Panc1 (cell line): ENCODE results near the gene MCOLN1. TPM values are rescaled to one million over a fixed set of nuclear protein-coding genes. Genes with fewer than 3 reads are reported as not detected.

ENCODE experiments used
- ATAC-seq: fragments of 200-7000 bp; cut with Tn5 transposase; 2 replicates; pipeline ENCODE4 v1.9.1; 2020; ENCODE audit warnings: mild to moderate bottlenecking, moderate library complexity
- BruUV-seq: library from RNA; stranded (reverse); fragments of 400-500 nt; replicated peaks from 2 replicates; lab custom pipeline; 2021; lab: Mats Ljungman, UMichigan
- CTCF ChIA-PET: fragments of 300-600 bp; sonication (Branson Sonifier 250); formaldehyde crosslinking; loops from one replicate; lab custom pipeline; 2022; ENCODE audit warnings: antibody characterized with exemption; lab: Charles Lee
- POLR2A ChIA-PET: fragments of 300-600 bp; sonication (Branson Sonifier 250); formaldehyde crosslinking; loops from one replicate; lab custom pipeline; 2022; ENCODE audit warnings: antibody characterized with exemption; lab: Charles Lee
- DNase-seq: peaks from one replicate; pipeline ENCODE4 v3.0.0-alpha.2; 2010; ENCODE audit warnings: low read depth, low spot score
- H3K27ac ChIP-seq: 2 replicates; pipeline ENCODE4 v1.5.1; 2011; ENCODE audit warnings: mild to moderate bottlenecking, low read length, inconsistent platforms
- H3K27me3 ChIP-seq: fragments of 200-500 bp; sonication (Bioruptor generic); 2 replicates; pipeline ENCODE4 v1.6.0; 2014; ENCODE audit warnings: low read length, inconsistent platforms; ENCODE audit not compliant: control insufficient read depth, insufficient read depth
- H3K36me3 ChIP-seq: fragments of 200-500 bp; sonication (Bioruptor generic); 2 replicates; pipeline ENCODE4 v1.5.1; 2014; ENCODE audit warnings: inconsistent platforms, mild to moderate bottlenecking, low read length, moderate library complexity; ENCODE audit not compliant: control insufficient read depth, insufficient read depth
- H3K4me1 ChIP-seq: 2 replicates; pipeline ENCODE4 v1.5.1; 2011; ENCODE audit warnings: inconsistent platforms, mild to moderate bottlenecking, low read length, moderate library complexity; ENCODE audit not compliant: control insufficient read depth, insufficient read depth
- H3K4me3 ChIP-seq, 2 experiments: 2 replicates each; pipeline ENCODE4 v1.5.1; 2011 to 2012; ENCODE audit warnings: low read depth in 2 of 2, low read length in 2 of 2, mild to moderate bottlenecking in 2 of 2, inconsistent platforms in 1 of 2, moderate library complexity in 1 of 2
- H3K9me3 ChIP-seq: fragments of 200-500 bp; sonication (Bioruptor generic); 2 replicates; pipeline ENCODE4 v1.5.1; 2014; ENCODE audit warnings: low read depth, mild to moderate bottlenecking, inconsistent platforms, low read length, moderate library complexity; ENCODE audit not compliant: control insufficient read depth, insufficient read depth
- POLR2AphosphoS5 ChIP-seq: IDR thresholded peaks from 2 replicates; pipeline ENCODE4 v1.6.1; 2012; ENCODE audit warnings: mild to moderate bottlenecking, low read depth, low read length, moderate library complexity
- SIN3A ChIP-seq: IDR thresholded peaks from 2 replicates; pipeline ENCODE4 v1.6.1; 2012; ENCODE audit warnings: low read depth, mild to moderate bottlenecking, low read length, moderate library complexity, borderline replicate concordance; ENCODE audit not compliant: insufficient read depth
- TCF7L2 ChIP-seq: IDR thresholded peaks from 2 replicates; pipeline ENCODE4 v1.6.1; 2011; ENCODE audit warnings: mild to moderate bottlenecking, low read depth, low read length, inconsistent platforms
- in situ Hi-C: cut with HindIII; loops from 2 replicates; pipeline ENCODE4 v1.10.0; 2016; ENCODE audit warnings: low sequenced_read_pairs, low pct_unique_long_range_greater_than_20kb
- intact Hi-C: fragments of 100-400 bp; cut with micrococcal nuclease; formaldehyde crosslinking; loops from one replicate; pipeline ENCODE4 v1.10.0; 2022; ENCODE audit not compliant: unreplicated experiment
- total RNA-seq: library from RNA; stranded (reverse); gene quantifications from one replicate; pipeline ENCODE4 v1.2.1, GENCODE V29; 2021; ENCODE audit not compliant: unreplicated experiment
- TF ChIP-seq, protein P1 (sequence below): fragments of 450-650 bp; IDR thresholded peaks from 2 replicates; pipeline ENCODE4 v1.5.1; 2017; ENCODE audit warnings: mild to moderate bottlenecking
- TF ChIP-seq, protein P2 (sequence below), 2 experiments: IDR thresholded peaks; 2 replicates each; pipeline ENCODE4 v1.6.1; 2011 to 2012; ENCODE audit warnings: low read depth in 2 of 2, control low read depth in 1 of 2, low read length in 1 of 2, mild to moderate bottlenecking in 1 of 2, moderate library complexity in 1 of 2; ENCODE audit not compliant: insufficient read depth in 1 of 2

The MCOLN1 gene
- total RNA-seq, 1 experiment from 2014 or later = 28.0 TPM

DNA sequence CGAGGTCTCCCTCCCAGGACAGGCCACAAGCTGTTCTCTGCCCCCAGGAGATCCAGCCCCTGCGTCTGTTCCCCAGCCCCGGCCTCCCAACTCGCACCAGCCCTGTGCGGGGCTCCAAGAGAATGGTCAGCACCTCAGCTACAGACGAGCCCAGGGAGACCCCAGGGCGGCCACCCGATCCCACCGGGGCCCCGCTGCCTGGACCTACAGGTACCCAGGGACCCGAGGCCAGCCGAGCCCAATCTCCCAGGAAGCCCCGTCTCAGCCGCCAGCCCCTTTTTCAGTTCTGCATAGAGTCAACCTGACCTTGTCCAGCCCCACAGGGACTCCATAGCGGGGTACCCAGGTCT is 19.0 kb downstream of the MCOLN1 start:
- no peaks in the 10 kb centered on the region for H3K9me3 ChIP-seq
- in situ Hi-C loops (no loop called here), intact Hi-C loops (no loop called here)
- no peak for ATAC-seq
- DNase-seq = no peak
- ChIA-PET CTCF (no interaction called here), POLR2A (no interaction called here)
- no peaks in the 10 kb centered on the region for H3K27me3 ChIP-seq
- H3K4me3 ChIP-seq = no peak overlapping the region
- TF ChIP-seq SIN3A (no peak), TCF7L2 (no peak)
- no peak overlapping the region for H3K27ac ChIP-seq
- H3K36me3 ChIP-seq = no peaks in the 10 kb centered on the region
- no peaks in the 10 kb centered on the region for H3K4me1 ChIP-seq
- no TSS peak for BruUV-seq

DNA sequence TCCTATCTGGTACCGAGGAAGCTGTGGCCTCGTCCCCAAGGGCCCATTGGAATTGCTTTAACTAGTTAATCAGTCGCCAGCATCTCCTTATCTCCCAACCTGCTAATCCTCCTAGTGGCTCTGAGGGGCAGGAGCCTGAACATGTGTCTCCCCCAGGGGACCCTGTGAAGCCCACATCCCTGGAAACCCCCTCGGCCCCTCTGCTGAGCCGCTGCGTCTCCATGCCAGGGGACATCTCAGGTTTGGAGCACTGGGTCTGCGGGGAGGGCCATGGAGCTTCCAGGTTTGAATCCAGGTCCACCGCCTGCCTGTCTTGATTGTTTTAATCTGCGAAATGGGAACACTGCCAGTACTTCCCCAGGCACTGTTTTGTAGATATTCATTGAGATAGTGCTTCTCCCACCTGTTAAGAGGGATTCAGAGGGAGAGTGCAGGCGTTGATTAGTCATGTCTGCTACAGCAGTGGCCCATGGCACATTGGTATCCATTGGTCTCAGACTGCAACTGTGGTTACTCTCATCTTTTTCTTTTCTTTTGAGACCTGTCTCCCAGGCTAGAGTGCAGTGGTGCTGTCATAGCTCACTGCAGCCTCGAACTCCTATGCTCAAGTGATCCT is 19.5 kb downstream of the MCOLN1 start:
- in situ Hi-C loops (no loop called here), intact Hi-C loops (no loop called here)
- H3K36me3 ChIP-seq = no peaks in the 10 kb centered on the region
- POLR2A ChIA-PET = no interaction called here
- no peaks in the 10 kb centered on the region for H3K27me3 ChIP-seq
- H3K27ac ChIP-seq = no peak overlapping the region
- no TSS peak for BruUV-seq
- TF ChIP-seq TCF7L2 (no peak), POLR2AphosphoS5 (no peak), SIN3A (no peak)
- TF ChIP-seq, protein P1, sequence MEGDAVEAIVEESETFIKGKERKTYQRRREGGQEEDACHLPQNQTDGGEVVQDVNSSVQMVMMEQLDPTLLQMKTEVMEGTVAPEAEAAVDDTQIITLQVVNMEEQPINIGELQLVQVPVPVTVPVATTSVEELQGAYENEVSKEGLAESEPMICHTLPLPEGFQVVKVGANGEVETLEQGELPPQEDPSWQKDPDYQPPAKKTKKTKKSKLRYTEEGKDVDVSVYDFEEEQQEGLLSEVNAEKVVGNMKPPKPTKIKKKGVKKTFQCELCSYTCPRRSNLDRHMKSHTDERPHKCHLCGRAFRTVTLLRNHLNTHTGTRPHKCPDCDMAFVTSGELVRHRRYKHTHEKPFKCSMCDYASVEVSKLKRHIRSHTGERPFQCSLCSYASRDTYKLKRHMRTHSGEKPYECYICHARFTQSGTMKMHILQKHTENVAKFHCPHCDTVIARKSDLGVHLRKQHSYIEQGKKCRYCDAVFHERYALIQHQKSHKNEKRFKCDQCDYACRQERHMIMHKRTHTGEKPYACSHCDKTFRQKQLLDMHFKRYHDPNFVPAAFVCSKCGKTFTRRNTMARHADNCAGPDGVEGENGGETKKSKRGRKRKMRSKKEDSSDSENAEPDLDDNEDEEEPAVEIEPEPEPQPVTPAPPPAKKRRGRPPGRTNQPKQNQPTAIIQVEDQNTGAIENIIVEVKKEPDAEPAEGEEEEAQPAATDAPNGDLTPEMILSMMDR = no peak
- DNase-seq = no peak
- no peaks in the 10 kb centered on the region for H3K4me1 ChIP-seq
- no peak for ATAC-seq
- no peak overlapping the region for H3K4me3 ChIP-seq
- CTCF ChIA-PET = no interaction called here
- no peaks in the 10 kb centered on the region for H3K9me3 ChIP-seq

DNA sequence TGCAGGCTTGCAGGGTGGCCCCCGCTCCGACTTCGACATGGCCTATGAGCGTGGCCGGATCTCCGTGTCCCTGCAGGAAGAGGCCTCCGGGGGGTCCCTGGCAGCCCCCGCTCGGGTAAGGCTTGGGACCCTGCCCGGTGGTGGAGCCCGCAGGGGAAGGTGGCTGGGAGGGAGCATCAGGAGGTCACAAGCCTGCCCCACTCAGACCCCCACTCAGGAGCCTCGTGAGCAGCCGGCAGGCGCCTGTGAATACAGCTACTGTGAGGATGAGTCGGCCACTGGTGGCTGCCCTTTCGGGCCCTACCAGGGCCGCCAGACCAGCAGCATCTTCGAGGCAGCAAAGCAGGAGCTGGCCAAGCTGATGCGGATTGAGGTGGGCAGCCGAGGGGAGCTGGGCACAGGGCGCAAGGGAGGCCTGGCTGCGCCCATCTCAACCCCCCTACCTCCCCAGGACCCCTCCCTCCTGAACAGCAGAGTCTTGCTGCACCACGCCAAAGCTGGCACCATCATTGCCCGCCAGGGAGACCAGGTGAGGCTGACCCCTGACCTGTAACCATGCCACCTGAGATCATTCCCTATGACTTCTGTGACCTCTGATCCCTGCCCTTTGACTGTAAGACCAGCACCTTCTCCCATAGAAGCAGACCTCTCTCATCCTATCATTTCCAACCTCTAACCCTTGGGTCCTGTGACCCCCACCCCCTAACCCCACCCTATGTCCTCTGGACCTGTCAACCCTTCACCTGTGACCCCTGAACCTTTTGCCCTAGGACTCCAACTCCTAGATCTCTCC is 20.3 kb downstream of the MCOLN1 start:
- no peak for ATAC-seq
- no peaks in the 10 kb centered on the region for H3K36me3 ChIP-seq
- CTCF ChIA-PET = no interaction called here

More for the DNA sequence above, 20.3 kb downstream of the MCOLN1 start:
- no TSS peak for BruUV-seq
- intact Hi-C loops = no loop called here
- no peak overlapping the region for H3K27ac ChIP-seq
- DNase-seq = no peak
- POLR2A ChIA-PET = no interaction called here
- no peaks in the 10 kb centered on the region for H3K4me1 ChIP-seq
- H3K4me3 ChIP-seq = no peak overlapping the region
- no peaks in the 10 kb centered on the region for H3K9me3 ChIP-seq
- in situ Hi-C loops = no loop called here
- no peaks in the 10 kb centered on the region for H3K27me3 ChIP-seq
- no peak for TF ChIP-seq SIN3A
- TF ChIP-seq, protein P2, sequence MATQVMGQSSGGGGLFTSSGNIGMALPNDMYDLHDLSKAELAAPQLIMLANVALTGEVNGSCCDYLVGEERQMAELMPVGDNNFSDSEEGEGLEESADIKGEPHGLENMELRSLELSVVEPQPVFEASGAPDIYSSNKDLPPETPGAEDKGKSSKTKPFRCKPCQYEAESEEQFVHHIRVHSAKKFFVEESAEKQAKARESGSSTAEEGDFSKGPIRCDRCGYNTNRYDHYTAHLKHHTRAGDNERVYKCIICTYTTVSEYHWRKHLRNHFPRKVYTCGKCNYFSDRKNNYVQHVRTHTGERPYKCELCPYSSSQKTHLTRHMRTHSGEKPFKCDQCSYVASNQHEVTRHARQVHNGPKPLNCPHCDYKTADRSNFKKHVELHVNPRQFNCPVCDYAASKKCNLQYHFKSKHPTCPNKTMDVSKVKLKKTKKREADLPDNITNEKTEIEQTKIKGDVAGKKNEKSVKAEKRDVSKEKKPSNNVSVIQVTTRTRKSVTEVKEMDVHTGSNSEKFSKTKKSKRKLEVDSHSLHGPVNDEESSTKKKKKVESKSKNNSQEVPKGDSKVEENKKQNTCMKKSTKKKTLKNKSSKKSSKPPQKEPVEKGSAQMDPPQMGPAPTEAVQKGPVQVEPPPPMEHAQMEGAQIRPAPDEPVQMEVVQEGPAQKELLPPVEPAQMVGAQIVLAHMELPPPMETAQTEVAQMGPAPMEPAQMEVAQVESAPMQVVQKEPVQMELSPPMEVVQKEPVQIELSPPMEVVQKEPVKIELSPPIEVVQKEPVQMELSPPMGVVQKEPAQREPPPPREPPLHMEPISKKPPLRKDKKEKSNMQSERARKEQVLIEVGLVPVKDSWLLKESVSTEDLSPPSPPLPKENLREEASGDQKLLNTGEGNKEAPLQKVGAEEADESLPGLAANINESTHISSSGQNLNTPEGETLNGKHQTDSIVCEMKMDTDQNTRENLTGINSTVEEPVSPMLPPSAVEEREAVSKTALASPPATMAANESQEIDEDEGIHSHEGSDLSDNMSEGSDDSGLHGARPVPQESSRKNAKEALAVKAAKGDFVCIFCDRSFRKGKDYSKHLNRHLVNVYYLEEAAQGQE (IDR thresholded peaks at IDR 0.05; ENCODE audit: insufficient read depth in 1 of 2, low read depth in 2 of 2, low read length in 1 of 2) = no peak
- TF ChIP-seq POLR2AphosphoS5 = no peak
- no peak for TF ChIP-seq TCF7L2
- TF ChIP-seq, protein P1 = no peak
